Esophagus muscularis mucosa (tissue), 4 donors: ENCODE data around the gene NODAL. TPM values are rescaled to one million over a fixed set of nuclear protein-coding genes. Genes with fewer than 3 reads are reported as not detected.
A peak's percentile ranks its signal among the peaks of the same experiment; 100 is the strongest.

Source experiments
- DNase-seq: peaks from one replicate; pipeline ENCODE4 v3.0.0-alpha.2; 2017; ENCODE audit errors: extremely low spot score
- H3K27ac ChIP-seq, 4 donors: fragments of 200-600 bp; sonication (generic); replicated peaks in 1 of 4; 1 replicate in 3 of 4; 2 replicates in 1 of 4; pipeline ENCODE4 v1.5.1; 2016 to 2019; ENCODE audit warnings: mild to moderate bottlenecking in 1 of 4
- H3K27me3 ChIP-seq, 4 donors: fragments of 200-600 bp; sonication (generic); one replicate each; pipeline versions ENCODE4 v1.5.1 to v1.6.0; 2016 to 2019
- H3K36me3 ChIP-seq, 4 donors: fragments of 200-600 bp; sonication (generic); one replicate each; pipeline ENCODE4 v1.5.1; 2016 to 2019
- H3K4me1 ChIP-seq, 4 donors: fragments of 200-600 bp; sonication (generic); one replicate each; pipeline ENCODE4 v1.5.1; 2016 to 2019
- H3K4me3 ChIP-seq, 4 donors: fragments of 200-600 bp; sonication (generic); 1 replicate in 2 of 4; 2 replicates in 2 of 4; pipeline ENCODE4 v1.5.1; 2016 to 2019; ENCODE audit warnings: mild to moderate bottlenecking in 4 of 4, moderate library complexity in 1 of 4
- H3K9me3 ChIP-seq, 4 donors: fragments of 200-600 bp; sonication (generic); 1 replicate in 3 of 4; 2 replicates in 1 of 4; pipeline ENCODE4 v1.5.1; 2016 to 2019
- CTCF ChIP-seq, 3 experiments: fragments of 200-600 bp in 2 of 3; fragments of 450-650 bp in 1 of 3; sonication (generic) in 2 of 3; IDR thresholded peaks; one replicate each; pipeline ENCODE4 v1.5.1; 2017 to 2019; ENCODE audit warnings: antibody characterized with exemption in 3 of 3, mild to moderate bottlenecking in 2 of 3, moderate library complexity in 1 of 3
- EP300 ChIP-seq: sonication (generic); formaldehyde crosslinking; IDR thresholded peaks from one replicate; pipeline ENCODE4 v1.6.1; 2017; ENCODE audit warnings: antibody characterized with exemption
- POLR2A ChIP-seq: fragments of 450-650 bp; IDR thresholded peaks from one replicate; pipeline ENCODE4 v1.6.1; 2017; ENCODE audit warnings: antibody characterized with exemption, moderate library complexity, mild to moderate bottlenecking, low read depth
- POLR2AphosphoS5 ChIP-seq, 2 donors: sonication (generic); formaldehyde crosslinking; IDR thresholded peaks; one replicate each; pipeline ENCODE4 v1.6.1; 2017; ENCODE audit warnings: antibody characterized with exemption in 2 of 2
- WGBS: methylation state at CpG from one replicate; pipeline ENCODE4 v1.1.5; 2018; 5-methylcytosine and 5-hydroxymethylcytosine counted together
- intact Hi-C: fragments of 100-400 bp; cut with DNase I; formaldehyde crosslinking; loops from one replicate; pipeline ENCODE4 v1.15.1; 2023
- total RNA-seq, 4 donors: library from RNA; depleted of rRNA; stranded (reverse); fragments of >200 nt; gene quantifications; one replicate each; pipeline versions ENCODE4 v1.1.0 to v1.2.1, GENCODE V29; 2016

Gene NODAL
- total RNA-seq, 4 donors from 2014 or later = not detected

GRCh38 chr10:70479165-70479581, 37.7 kb upstream of the NODAL start:
- Histone ChIP-seq H3K36me3 (no peaks in the 10 kb centered on the region), H3K9me3 (no peaks in the 10 kb centered on the region), H3K4me3 (peak overlapping the region; percentile 69 to 90 (median 76)), H3K27me3 (no peaks in the 10 kb centered on the region), H3K27ac (peak overlapping the region; percentile 76 to 86 (median 82)), H3K4me1 (peaks cover 61 to 66% (median 65%) of the 10 kb centered on the region in 4 donors)
- intact Hi-C loops = loop anchor here (5.0 kb wide), 1 partner anchor 33 kb away; no protein-coding TSS in a partner anchor
- TF ChIP-seq EP300 (no peak), POLR2AphosphoS5 (IDR thresholded peaks at IDR 0.05) (no peak), CTCF (IDR thresholded peaks at IDR 0.05) (no peak), POLR2A (no peak)
- WGBS = 39% methylated on average over 11 of the region's 11 CpGs
- DNase-seq = no peak

- Histone ChIP-seq H3K36me3 (no peaks in the 10 kb centered on the region), H3K27me3 (no peaks in the 10 kb centered on the region), H3K4me3 (peak within 1 kb of the TSS; percentile 69 to 90 (median 76)), H3K4me1 (peaks cover 56 to 62% (median 59%) of the 10 kb centered on the region in 4 donors), H3K9me3 (no peaks in the 10 kb centered on the region), H3K27ac (peak within 1 kb of the TSS; percentile 76 to 86 (median 82))
- intact Hi-C loops = loop anchor here (5.0 kb wide), 1 partner anchor 34 kb away; no protein-coding TSS in a partner anchor
- DNase-seq = no peak
- WGBS = 0% methylated on average over 3 of the region's 110 CpGs
- TF ChIP-seq POLR2AphosphoS5 (IDR thresholded peaks at IDR 0.05) = peak; percentile 27 to 48
- TF ChIP-seq CTCF (IDR thresholded peaks at IDR 0.05) = peak in 2 of 3 experiments; percentile 42 to 49
- no peak for TF ChIP-seq EP300
- TF ChIP-seq POLR2A = peak; percentile 16
Observed at GRCh38 chr10:70478191-70479164, 37.0 kb upstream of the NODAL start, which contains the start of gene PALD1. TSS of gene PALD1 (plus strand) at chr10:70478767. CDS start at chr10:70525952, 47,185 bp downstream.

GRCh38 chr10:70477661-70478162, 36.2 kb upstream of the NODAL start:
- no peaks in the 10 kb centered on the region for H3K27me3 ChIP-seq
- intact Hi-C loops = loop anchor here (5.0 kb wide), 1 partner anchor 35 kb away; no protein-coding TSS in a partner anchor
- no peaks in the 10 kb centered on the region for H3K9me3 ChIP-seq
- 16% methylated on average over 13 of the region's 27 CpGs for WGBS
- H3K27ac ChIP-seq = peak overlapping the region; percentile 76 to 86 (median 82)
- peaks cover 48 to 54% (median 51%) of the 10 kb centered on the region in 4 donors for H3K4me1 ChIP-seq
- DNase-seq = no peak
- H3K36me3 ChIP-seq = no peaks in the 10 kb centered on the region
- peak overlapping the region; percentile 69 to 90 (median 76) for H3K4me3 ChIP-seq
- TF ChIP-seq POLR2AphosphoS5 (IDR thresholded peaks at IDR 0.05) (no peak), EP300 (no peak), POLR2A (no peak), CTCF (IDR thresholded peaks at IDR 0.05) (no peak)

GRCh38 chr10:70476249-70477035, 35.0 kb upstream of the NODAL start:
- no peak for DNase-seq
- WGBS = 80% methylated on average over 7 of the region's 7 CpGs
- H3K36me3 ChIP-seq = no peaks in the 10 kb centered on the region
- H3K27me3 ChIP-seq = no peaks in the 10 kb centered on the region
- TF ChIP-seq EP300 = no peak
- no peak for TF ChIP-seq CTCF (IDR thresholded peaks at IDR 0.05)
- no peak for TF ChIP-seq POLR2AphosphoS5 (IDR thresholded peaks at IDR 0.05)
- TF ChIP-seq POLR2A = no peak
- intact Hi-C loops = loop anchor here (5.0 kb wide), 1 partner anchor 36 kb away; no protein-coding TSS in a partner anchor
- H3K9me3 ChIP-seq = no peaks in the 10 kb centered on the region
- H3K27ac ChIP-seq = no peak overlapping the region
- no peak overlapping the region for H3K4me3 ChIP-seq
- H3K4me1 ChIP-seq = peaks cover 36 to 41% (median 39%) of the 10 kb centered on the region in 4 donors
